Gastroesophageal sphincter (tissue), 3 donors: ENCODE results near the gene POR.

Source experiments
- POLR2A ChIP-seq, 2 donors: fragments of 450-650 bp; IDR thresholded peaks; one replicate each; pipeline ENCODE4 v1.6.1; 2017; ENCODE audit warnings: antibody characterized with exemption in 2 of 2, mild to moderate bottlenecking in 2 of 2, moderate library complexity in 1 of 2
- TF ChIP-seq, protein P1 (sequence below), 4 experiments: fragments of 200-600 bp in 2 of 4; fragments of 450-650 bp in 2 of 4; sonication (generic) in 1 of 4; IDR thresholded peaks; one replicate each; pipeline ENCODE4 v1.5.1; 2017 to 2019; ENCODE audit warnings: antibody characterized with exemption in 4 of 4, mild to moderate bottlenecking in 2 of 4, moderate library complexity in 2 of 4

GRCh38 chr7:75925717-75926435 lies 10.9 kb downstream of the POR start:
- TF ChIP-seq, protein P1, sequence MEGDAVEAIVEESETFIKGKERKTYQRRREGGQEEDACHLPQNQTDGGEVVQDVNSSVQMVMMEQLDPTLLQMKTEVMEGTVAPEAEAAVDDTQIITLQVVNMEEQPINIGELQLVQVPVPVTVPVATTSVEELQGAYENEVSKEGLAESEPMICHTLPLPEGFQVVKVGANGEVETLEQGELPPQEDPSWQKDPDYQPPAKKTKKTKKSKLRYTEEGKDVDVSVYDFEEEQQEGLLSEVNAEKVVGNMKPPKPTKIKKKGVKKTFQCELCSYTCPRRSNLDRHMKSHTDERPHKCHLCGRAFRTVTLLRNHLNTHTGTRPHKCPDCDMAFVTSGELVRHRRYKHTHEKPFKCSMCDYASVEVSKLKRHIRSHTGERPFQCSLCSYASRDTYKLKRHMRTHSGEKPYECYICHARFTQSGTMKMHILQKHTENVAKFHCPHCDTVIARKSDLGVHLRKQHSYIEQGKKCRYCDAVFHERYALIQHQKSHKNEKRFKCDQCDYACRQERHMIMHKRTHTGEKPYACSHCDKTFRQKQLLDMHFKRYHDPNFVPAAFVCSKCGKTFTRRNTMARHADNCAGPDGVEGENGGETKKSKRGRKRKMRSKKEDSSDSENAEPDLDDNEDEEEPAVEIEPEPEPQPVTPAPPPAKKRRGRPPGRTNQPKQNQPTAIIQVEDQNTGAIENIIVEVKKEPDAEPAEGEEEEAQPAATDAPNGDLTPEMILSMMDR (IDR thresholded peaks at IDR 0.05) = no peak
- no peak for TF ChIP-seq POLR2A (IDR thresholded peaks at IDR 0.05)
